Liver (tissue), 9 donors: ENCODE results near the gene HLA-DPB1. TPM values are rescaled to one million over a fixed set of nuclear protein-coding genes. Genes with fewer than 3 reads are reported as not detected.

Source experiments
- DNase-seq: peaks from one replicate; pipeline ENCODE4 v3.0.0-alpha.2; 2017; ENCODE audit warnings: low spot score
- H3K27ac ChIP-seq, 2 donors: one replicate each; pipeline ENCODE4 v1.7.0; 2013; ENCODE audit warnings: inconsistent platforms in 2 of 2, low read length in 2 of 2, control low read depth in 1 of 2, low read depth in 1 of 2, mild to moderate bottlenecking in 1 of 2
- H3K27me3 ChIP-seq, 4 donors: one replicate each; pipeline versions ENCODE4 v1.6.1 to v1.7.0; 2013; ENCODE audit warnings: low read length in 3 of 4, inconsistent platforms in 1 of 4, mild to moderate bottlenecking in 1 of 4, moderate library complexity in 1 of 4; ENCODE audit not compliant: control insufficient read depth in 4 of 4, insufficient read depth in 4 of 4
- H3K36me3 ChIP-seq, 4 donors: one replicate each; pipeline versions ENCODE4 v1.6.1 to v1.7.0; 2013; ENCODE audit warnings: low read length in 3 of 4, mild to moderate bottlenecking in 3 of 4, low read depth in 1 of 4, moderate library complexity in 1 of 4; ENCODE audit not compliant: control insufficient read depth in 4 of 4, insufficient read depth in 3 of 4
- H3K4me1 ChIP-seq, 4 donors: one replicate each; pipeline versions ENCODE4 v1.6.1 to v1.7.0; 2013; ENCODE audit warnings: low read length in 3 of 4, mild to moderate bottlenecking in 3 of 4, moderate library complexity in 1 of 4; ENCODE audit not compliant: control insufficient read depth in 4 of 4, insufficient read depth in 4 of 4
- H3K4me3 ChIP-seq, 3 donors: one replicate each; pipeline versions ENCODE4 v1.6.1 to v1.7.0; 2013; ENCODE audit warnings: low read length in 3 of 3, control low read depth in 1 of 3, low read depth in 1 of 3, mild to moderate bottlenecking in 1 of 3
- H3K9ac ChIP-seq, 2 donors: one replicate each; pipeline ENCODE4 v1.7.0; 2013; ENCODE audit warnings: low read length in 2 of 2, mild to moderate bottlenecking in 2 of 2, moderate library complexity in 2 of 2, control low read depth in 1 of 2, low read depth in 1 of 2
- H3K9me3 ChIP-seq, 4 donors: one replicate each; pipeline versions ENCODE4 v1.6.1 to v1.7.0; 2013; ENCODE audit warnings: low read length in 3 of 4; ENCODE audit not compliant: control insufficient read depth in 4 of 4
- ATF3 ChIP-seq: IDR thresholded peaks from 2 replicates; pipeline ENCODE4 v1.6.1; 2016; ENCODE audit warnings: antibody characterized with exemption
- EGR1 ChIP-seq, 2 donors: IDR thresholded peaks; 2 replicates each; pipeline ENCODE4 v1.6.1; 2016 to 2018; ENCODE audit warnings: antibody characterized with exemption in 2 of 2, low read depth in 2 of 2
- FOXA1 ChIP-seq: IDR thresholded peaks from 2 replicates; pipeline ENCODE4 v1.6.1; 2016; ENCODE audit warnings: antibody characterized with exemption
- FOXA2 ChIP-seq: IDR thresholded peaks from 2 replicates; pipeline ENCODE4 v1.6.1; 2016; ENCODE audit warnings: antibody characterized with exemption
- GABPA ChIP-seq, 2 donors: IDR thresholded peaks in 1 of 2; conservative IDR thresholded peaks in 1 of 2; 2 replicates each; pipeline ENCODE4 v1.6.1; 2016; ENCODE audit warnings: antibody characterized with exemption in 2 of 2, mild to moderate bottlenecking in 1 of 2, moderate library complexity in 1 of 2
- HNF4A ChIP-seq, 2 donors: conservative IDR thresholded peaks; 2 replicates each; pipeline ENCODE4 v1.6.1; 2016; ENCODE audit warnings: antibody characterized with exemption in 2 of 2, mild to moderate bottlenecking in 2 of 2
- HNF4G ChIP-seq: IDR thresholded peaks from 2 replicates; pipeline ENCODE4 v1.6.1; 2016; ENCODE audit warnings: antibody characterized with exemption
- JUND ChIP-seq, 2 donors: IDR thresholded peaks; 2 replicates each; pipeline ENCODE4 v1.6.1; 2016; ENCODE audit warnings: antibody characterized with exemption in 2 of 2
- NR2F2 ChIP-seq: IDR thresholded peaks from 2 replicates; pipeline ENCODE4 v1.6.1; 2016; ENCODE audit warnings: antibody characterized with exemption
- RAD21 ChIP-seq, 2 donors: IDR thresholded peaks; 2 replicates each; pipeline ENCODE4 v1.6.1; 2016; ENCODE audit warnings: antibody characterized with exemption in 2 of 2, mild to moderate bottlenecking in 2 of 2
- REST ChIP-seq: IDR thresholded peaks from 2 replicates; pipeline ENCODE4 v1.6.1; 2016; ENCODE audit warnings: antibody characterized with exemption, mild to moderate bottlenecking
- RXRA ChIP-seq, 2 donors: IDR thresholded peaks; 2 replicates each; pipeline ENCODE4 v1.6.1; 2017 to 2018; ENCODE audit warnings: antibody characterized with exemption in 2 of 2, mild to moderate bottlenecking in 1 of 2
- TAF1 ChIP-seq: conservative IDR thresholded peaks from 2 replicates; pipeline ENCODE4 v1.6.1; 2016; ENCODE audit warnings: antibody characterized with exemption, mild to moderate bottlenecking
- YY1 ChIP-seq: IDR thresholded peaks from 2 replicates; pipeline ENCODE4 v1.6.1; 2016; ENCODE audit warnings: antibody characterized with exemption, mild to moderate bottlenecking
- WGBS: extraction: QIAGEN DNeasy Blood & Tissue Kit; methylation state at CpG from one replicate; pipeline ENCODE4 v1.1.7; 2013; 5-methylcytosine and 5-hydroxymethylcytosine counted together
- polyA plus RNA-seq, 2 donors: library from polyadenylated mRNA; stranded (reverse) in 1 of 2; unstranded in 1 of 2; fragments of 200-250 nt in 1 of 2; fragments of >200 nt in 1 of 2; fragmentation: Nextera tagmentation in 1 of 2; extraction: Ambion mirVana in 1 of 2; gene quantifications; one replicate each; pipeline versions ENCODE4 v1.2.1 to v1.2.3, GENCODE V29; 2013 to 2015
- total RNA-seq, 2 donors: library from RNA; depleted of rRNA; stranded (reverse); fragments of >200 nt; gene quantifications; one replicate each; pipeline ENCODE4 v1.2.3, GENCODE V29; 2014
- TF ChIP-seq, protein P1 (sequence below): IDR thresholded peaks from 2 replicates; pipeline ENCODE4 v1.6.1; 2016; ENCODE audit warnings: antibody characterized with exemption
- TF ChIP-seq, protein P2 (sequence below): IDR thresholded peaks from 2 replicates; pipeline ENCODE4 v1.6.1; 2016; ENCODE audit warnings: antibody characterized with exemption
- donor health status: healthy.
- donor health status: healthy.
- donor health status: healthy.
- donor health status: healthy.
- donor health status: healthy.

HLA-DPB1 gene
- total and polyA plus RNA-seq, 4 donors = 15.5 to 37.8 (median 24.0) TPM

GRCh38 chr6:33078919-33079521, 3.2 kb downstream of the HLA-DPB1 start:
- peaks cover 0 to 13% (median 5%) of the 10 kb centered on the region in 4 donors for H3K4me1 ChIP-seq
- H3K4me3 ChIP-seq = no peak overlapping the region
- no peak for DNase-seq
- no peak overlapping the region for H3K9ac ChIP-seq
- 82% methylated on average over 2 of the region's 2 CpGs for WGBS
- H3K36me3 ChIP-seq = no peaks in the 10 kb centered on the region
- TF ChIP-seq RXRA (IDR thresholded peaks at IDR 0.05) (no peak), ATF3 (no peak), EGR1 (IDR thresholded peaks at IDR 0.05; ENCODE audit: low read depth in 2 of 2) (no peak), REST (no peak), YY1 (no peak), GABPA (IDR thresholded peaks at IDR 0.05 in 1 of 2, conservative IDR thresholded peaks at IDR 0.05 in 1 of 2) (no peak), HNF4G (no peak), NR2F2 (no peak), HNF4A (conservative IDR thresholded peaks at IDR 0.05) (no peak), FOXA1 (no peak), JUND (IDR thresholded peaks at IDR 0.05) (no peak), FOXA2 (no peak), RAD21 (IDR thresholded peaks at IDR 0.05) (no peak), TAF1 (no peak)
- TF ChIP-seq, protein P1, sequence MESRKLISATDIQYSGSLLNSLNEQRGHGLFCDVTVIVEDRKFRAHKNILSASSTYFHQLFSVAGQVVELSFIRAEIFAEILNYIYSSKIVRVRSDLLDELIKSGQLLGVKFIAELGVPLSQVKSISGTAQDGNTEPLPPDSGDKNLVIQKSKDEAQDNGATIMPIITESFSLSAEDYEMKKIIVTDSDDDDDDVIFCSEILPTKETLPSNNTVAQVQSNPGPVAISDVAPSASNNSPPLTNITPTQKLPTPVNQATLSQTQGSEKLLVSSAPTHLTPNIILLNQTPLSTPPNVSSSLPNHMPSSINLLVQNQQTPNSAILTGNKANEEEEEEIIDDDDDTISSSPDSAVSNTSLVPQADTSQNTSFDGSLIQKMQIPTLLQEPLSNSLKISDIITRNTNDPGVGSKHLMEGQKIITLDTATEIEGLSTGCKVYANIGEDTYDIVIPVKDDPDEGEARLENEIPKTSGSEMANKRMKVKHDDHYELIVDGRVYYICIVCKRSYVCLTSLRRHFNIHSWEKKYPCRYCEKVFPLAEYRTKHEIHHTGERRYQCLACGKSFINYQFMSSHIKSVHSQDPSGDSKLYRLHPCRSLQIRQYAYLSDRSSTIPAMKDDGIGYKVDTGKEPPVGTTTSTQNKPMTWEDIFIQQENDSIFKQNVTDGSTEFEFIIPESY = no peak
- TF ChIP-seq, protein P2, sequence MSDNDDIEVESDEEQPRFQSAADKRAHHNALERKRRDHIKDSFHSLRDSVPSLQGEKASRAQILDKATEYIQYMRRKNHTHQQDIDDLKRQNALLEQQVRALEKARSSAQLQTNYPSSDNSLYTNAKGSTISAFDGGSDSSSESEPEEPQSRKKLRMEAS = no peak
- no peaks in the 10 kb centered on the region for H3K27me3 ChIP-seq
- no peak overlapping the region for H3K27ac ChIP-seq
- no peaks in the 10 kb centered on the region for H3K9me3 ChIP-seq

DNA sequence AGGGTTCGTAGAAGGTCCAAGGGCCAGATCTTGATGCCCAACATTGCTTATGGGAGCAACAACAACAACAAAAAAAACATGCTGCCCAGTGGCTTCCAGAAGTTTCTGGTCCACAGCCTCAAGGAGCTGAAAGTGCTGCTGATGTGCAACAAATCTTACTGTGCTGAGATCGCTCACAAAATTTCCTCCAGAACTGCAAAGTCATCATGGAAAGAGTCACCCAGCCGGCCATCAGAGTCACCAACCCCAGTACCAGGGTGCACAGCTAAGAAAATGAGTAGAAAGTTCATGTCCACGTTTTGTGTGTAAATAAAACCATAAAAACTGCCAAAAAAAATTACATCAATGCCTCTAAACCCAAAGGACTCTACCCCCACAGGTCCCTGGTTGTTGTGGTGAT, 3.8 kb downstream of the HLA-DPB1 start:
- no peaks in the 10 kb centered on the region for H3K36me3 ChIP-seq

More for the DNA sequence above, 3.8 kb downstream of the HLA-DPB1 start:
- no peaks in the 10 kb centered on the region for H3K9me3 ChIP-seq
- H3K4me1 ChIP-seq = peaks cover 0 to 13% (median 5%) of the 10 kb centered on the region in 4 donors
- H3K4me3 ChIP-seq = no peak overlapping the region
- TF ChIP-seq REST = no peak
- peak in 1 of 2 donors; percentile 3 for TF ChIP-seq HNF4A (conservative IDR thresholded peaks at IDR 0.05)
- 61% methylated on average over 4 of the region's 4 CpGs for WGBS
- no peaks in the 10 kb centered on the region for H3K27me3 ChIP-seq
- H3K9ac ChIP-seq = no peak overlapping the region
- peak overlapping the region in 1 of 2 donors; percentile 61 for H3K27ac ChIP-seq
- no peak for DNase-seq
